PC-3 (cell line): ENCODE data around the gene E2F8. TPM values are rescaled to one million over a fixed set of nuclear protein-coding genes. Genes with fewer than 3 reads are reported as not detected.

Experiments
- ATAC-seq: fragments of 200-7000 bp; cut with Tn5 transposase; 2 replicates; pipeline ENCODE4 v1.9.1; 2020; ENCODE audit warnings: mild to moderate bottlenecking, moderate library complexity
- BruUV-seq: library from RNA; stranded (reverse); fragments of 400-500 nt; replicated peaks from 2 replicates; lab custom pipeline; 2021; lab: Mats Ljungman, UMichigan
- CTCF ChIA-PET: fragments of 300-600 bp; sonication (Branson Sonifier 250); formaldehyde crosslinking; loops from one replicate; lab custom pipeline; 2022; ENCODE audit warnings: antibody characterized with exemption; lab: Charles Lee
- POLR2A ChIA-PET: fragments of 300-600 bp; sonication (Branson Sonifier 250); formaldehyde crosslinking; loops from one replicate; lab custom pipeline; 2022; ENCODE audit warnings: antibody characterized with exemption; ENCODE audit not compliant: unreplicated experiment; lab: Charles Lee
- DNase-seq: peaks from one replicate; pipeline ENCODE4 v3.0.0-alpha.2; 2015
- H2AFZ ChIP-seq: fragments of 300-600 bp; sonication (generic); 2 replicates; pipeline ENCODE4 v1.6.0; 2016; ENCODE audit warnings: antibody characterized with exemption, low read length
- H3F3A ChIP-seq: fragments of 300-600 bp; sonication (generic); one replicate; pipeline ENCODE4 v1.6.0; 2017; ENCODE audit warnings: antibody characterized with exemption, low read length, control low read depth, mild to moderate bottlenecking; ENCODE audit not compliant: unreplicated experiment
- H3K27ac ChIP-seq: fragments of 300-600 bp; sonication (generic); 2 replicates; pipeline ENCODE4 v1.5.1; 2016; ENCODE audit warnings: mild to moderate bottlenecking, low read length
- H3K27me3 ChIP-seq: fragments of 300-600 bp; sonication (generic); 2 replicates; pipeline ENCODE4 v1.6.1; 2016; ENCODE audit warnings: low read length, mixed read lengths
- H3K36me3 ChIP-seq: fragments of 300-600 bp; sonication (generic); 2 replicates; pipeline ENCODE4 v1.6.1; 2016; ENCODE audit warnings: low read depth, mixed run types, low read length, mixed read lengths
- H3K4me1 ChIP-seq: fragments of 300-600 bp; sonication (generic); 2 replicates; pipeline ENCODE4 v1.5.1; 2016; ENCODE audit warnings: low read length; ENCODE audit not compliant: insufficient read depth
- H3K4me2 ChIP-seq: fragments of 300-600 bp; sonication (generic); 2 replicates; pipeline ENCODE4 v1.6.0; 2016; ENCODE audit warnings: low read length
- H3K4me3 ChIP-seq: fragments of 300-600 bp; sonication (generic); 2 replicates; pipeline ENCODE4 v1.5.1; 2016; ENCODE audit warnings: mild to moderate bottlenecking, low read length, mixed read lengths
- H3K79me2 ChIP-seq: fragments of 300-600 bp; sonication (generic); 2 replicates; pipeline ENCODE4 v1.6.1; 2017; ENCODE audit warnings: low read length, mixed read lengths
- H3K9ac ChIP-seq: fragments of 300-600 bp; sonication (generic); 2 replicates; pipeline ENCODE4 v1.6.0; 2016; ENCODE audit warnings: mild to moderate bottlenecking, low read length
- H3K9me2 ChIP-seq: fragments of 300-600 bp; sonication (generic); replicated peaks from 2 replicates; pipeline ENCODE4 v1.6.1; 2016; ENCODE audit warnings: mixed run types, low read length, mixed read lengths
- H3K9me3 ChIP-seq: fragments of 300-600 bp; sonication (generic); 2 replicates; pipeline ENCODE4 v1.6.1; 2016; ENCODE audit warnings: low read length, mixed read lengths
- H4K20me1 ChIP-seq: fragments of 300-600 bp; sonication (generic); 2 replicates; pipeline ENCODE4 v1.6.1; 2016; ENCODE audit warnings: low read length, mixed read lengths
- CTCF ChIP-seq: fragments of 300-600 bp; sonication (generic); conservative IDR thresholded peaks from 2 replicates; pipeline ENCODE4 v1.5.1; 2017; ENCODE audit warnings: antibody characterized with exemption, low read depth, mild to moderate bottlenecking, low read length
- EZH2 ChIP-seq: fragments of 300-600 bp; sonication (generic); IDR thresholded peaks from one replicate; pipeline ENCODE4 v1.6.1; 2017; ENCODE audit warnings: antibody characterized with exemption, mild to moderate bottlenecking, low read length; ENCODE audit not compliant: unreplicated experiment
- EZH2phosphoT487 ChIP-seq: fragments of 300-600 bp; sonication (generic); IDR thresholded peaks from 2 replicates; pipeline ENCODE4 v1.6.1; 2018; ENCODE audit warnings: mild to moderate bottlenecking, antibody characterized with exemption, low read length, borderline replicate concordance
- intact Hi-C: fragments of 100-400 bp; cut with micrococcal nuclease; formaldehyde crosslinking; loops from 2 replicates; pipeline ENCODE4 v1.9.0; 2023
- total RNA-seq: library from RNA; depleted of rRNA; stranded (reverse); fragments of >200 nt; gene quantifications from 2 replicates; pipeline ENCODE4 v1.2.3, GENCODE V29; 2014

Gene E2F8
- total RNA-seq, 1 experiment from 2014 or later: 11.9 TPM

GRCh38 chr11:19288256-19288655 lies 47.5 kb upstream of the E2F8 start:
- Histone ChIP-seq H3F3A (no peaks in the 10 kb centered on the region), H3K4me2 (no peak overlapping the region), H3K9me3 (no peaks in the 10 kb centered on the region), H3K27ac (no peak overlapping the region), H3K36me3 (no peaks in the 10 kb centered on the region), H2AFZ (no peak overlapping the region), H3K27me3 (no peaks in the 10 kb centered on the region), H3K9me2 (no peaks in the 10 kb centered on the region), H4K20me1 (no peaks in the 10 kb centered on the region), H3K4me1 (no peaks in the 10 kb centered on the region), H3K79me2 (no peaks in the 10 kb centered on the region), H3K9ac (no peak overlapping the region), H3K4me3 (no peak overlapping the region)
- intact Hi-C loops: no loop called here
- no peak for ATAC-seq
- ChIA-PET CTCF (interaction anchor here (0.6 kb wide), 1 partner anchor 268 kb away, joined by 3 read pairs; no protein-coding TSS in a partner anchor), POLR2A (no interaction called here)
- no TSS peak for BruUV-seq
- no peak for TF ChIP-seq EZH2phosphoT487
- no peak for TF ChIP-seq EZH2
- no peak for TF ChIP-seq CTCF
- DNase-seq: no peak

- H3K79me2 ChIP-seq: no peaks in the 10 kb centered on the region
- no peak for TF ChIP-seq EZH2
- TF ChIP-seq CTCF: no peak
- no peak for TF ChIP-seq EZH2phosphoT487
- no peak overlapping the region for H2AFZ ChIP-seq
- no peaks in the 10 kb centered on the region for H3K9me2 ChIP-seq
- H3K36me3 ChIP-seq: no peaks in the 10 kb centered on the region
- H3K4me3 ChIP-seq: no peak overlapping the region
- H3K4me1 ChIP-seq: no peaks in the 10 kb centered on the region
- no peak for ATAC-seq
- H3K4me2 ChIP-seq: no peak overlapping the region
- intact Hi-C loops: no loop called here
- DNase-seq: no peak
- no peaks in the 10 kb centered on the region for H3F3A ChIP-seq
- no peak overlapping the region for H3K27ac ChIP-seq
- H3K27me3 ChIP-seq: no peaks in the 10 kb centered on the region
- ChIA-PET POLR2A (no interaction called here), CTCF (no interaction called here)
- H3K9me3 ChIP-seq: no peaks in the 10 kb centered on the region
- H3K9ac ChIP-seq: no peak overlapping the region
- H4K20me1 ChIP-seq: no peaks in the 10 kb centered on the region
- no TSS peak for BruUV-seq
Measured at GRCh38 chr11:19286411-19286810, 45.7 kb upstream of the E2F8 start.

- no peaks in the 10 kb centered on the region for H3F3A ChIP-seq
- no peaks in the 10 kb centered on the region for H3K4me1 ChIP-seq
- DNase-seq (no peak), ATAC-seq (no peak)
- no peaks in the 10 kb centered on the region for H3K79me2 ChIP-seq
- intact Hi-C loops: no loop called here
- BruUV-seq: no TSS peak
- ChIA-PET POLR2A (no interaction called here), CTCF (no interaction called here)
- H3K9me2 ChIP-seq: no peaks in the 10 kb centered on the region
- H4K20me1 ChIP-seq: no peaks in the 10 kb centered on the region
- no peak overlapping the region for H3K9ac ChIP-seq
- no peak overlapping the region for H3K4me3 ChIP-seq
- no peak overlapping the region for H3K4me2 ChIP-seq
- no peaks in the 10 kb centered on the region for H3K27me3 ChIP-seq
- H3K27ac ChIP-seq: no peak overlapping the region
- TF ChIP-seq CTCF (no peak), EZH2phosphoT487 (no peak), EZH2 (no peak)
- no peak overlapping the region for H2AFZ ChIP-seq
- no peaks in the 10 kb centered on the region for H3K36me3 ChIP-seq
- no peaks in the 10 kb centered on the region for H3K9me3 ChIP-seq
Measured at GRCh38 chr11:19284881-19285280, 44.1 kb upstream of the E2F8 start.
